NT2/D1 (cell line): ENCODE data around the gene RHOF.

Source experiments
- DNase-seq: peaks from one replicate; pipeline ENCODE4 v3.0.0-alpha.2; 2011; ENCODE audit warnings: low read depth, low spot score
- H3K27me3 ChIP-seq: 2 replicates; pipeline ENCODE4 v1.6.0; 2011; ENCODE audit warnings: mild to moderate bottlenecking; ENCODE audit not compliant: insufficient read length, insufficient read depth
- H3K36me3 ChIP-seq: 2 replicates; pipeline ENCODE4 v1.6.1; 2011; ENCODE audit warnings: mild to moderate bottlenecking, low read length, mixed read lengths; ENCODE audit not compliant: insufficient read depth, insufficient read length
- H3K4me1 ChIP-seq: 2 replicates; pipeline ENCODE4 v1.5.1; 2011; ENCODE audit not compliant: insufficient read depth, insufficient read length
- H3K4me3 ChIP-seq: 2 replicates; pipeline ENCODE4 v1.5.1; 2011; ENCODE audit warnings: low read depth; ENCODE audit not compliant: insufficient read length
- H3K9ac ChIP-seq: 2 replicates; pipeline ENCODE4 v1.6.0; 2011; ENCODE audit warnings: low read depth; ENCODE audit not compliant: insufficient read length
- H3K9me3 ChIP-seq: 2 replicates; pipeline ENCODE4 v1.5.1; 2011; ENCODE audit warnings: mild to moderate bottlenecking, low read length; ENCODE audit not compliant: insufficient read depth
- SUZ12 ChIP-seq: IDR thresholded peaks from 2 replicates; pipeline ENCODE4 v1.6.1; 2011; ENCODE audit not compliant: insufficient read length, insufficient read depth; ENCODE audit errors: extremely low read depth
- YY1 ChIP-seq: IDR thresholded peaks from 2 replicates; pipeline ENCODE4 v1.6.1; 2011; ENCODE audit not compliant: insufficient read length, insufficient read depth
- ZNF274 ChIP-seq: IDR thresholded peaks from 2 replicates; pipeline ENCODE4 v1.6.1; 2011; ENCODE audit warnings: mild to moderate bottlenecking, low read depth, low read length

The RHOF gene

DNA sequence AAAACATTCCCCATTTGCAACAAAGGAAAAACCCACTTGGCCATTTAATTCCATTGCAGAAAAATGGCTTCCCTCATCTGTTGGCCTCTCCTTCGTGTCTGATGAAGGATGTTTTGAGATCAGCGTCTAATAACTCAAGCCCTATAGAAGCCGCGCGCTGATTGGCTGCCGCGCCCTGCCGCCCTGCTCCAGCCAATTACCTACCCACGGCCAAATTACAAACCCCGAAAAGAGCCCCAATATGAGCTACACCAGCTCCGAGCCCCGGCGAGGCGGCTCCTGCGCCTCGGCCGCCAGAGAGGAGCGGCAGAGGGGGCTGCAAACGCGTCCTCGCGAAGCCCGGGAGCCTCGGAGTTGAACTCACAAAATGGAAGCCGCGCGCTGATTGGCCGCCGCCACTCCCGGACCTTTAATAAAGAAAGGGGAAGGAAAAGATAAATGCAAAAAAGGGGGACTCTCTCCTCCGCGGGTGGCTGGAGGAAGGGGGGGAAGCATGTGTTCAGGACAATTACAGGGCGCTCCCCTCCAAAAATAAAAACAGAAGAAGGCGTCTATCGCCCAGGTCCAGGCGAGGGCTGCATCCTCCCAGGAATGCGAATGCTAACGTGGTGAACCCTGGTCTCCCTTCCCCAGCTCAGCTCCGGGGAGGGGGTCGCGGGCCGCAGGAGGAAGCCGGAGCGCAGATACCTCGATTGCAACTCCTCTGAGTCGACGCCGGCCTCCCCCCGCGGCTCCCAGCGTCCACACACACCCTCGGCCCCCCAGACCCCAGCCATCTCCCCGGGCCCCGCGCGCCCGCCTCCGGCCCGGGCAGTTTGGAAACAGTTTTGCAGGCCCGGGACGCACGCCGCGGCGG is 9.6 kb upstream of the RHOF start:
- Histone ChIP-seq H3K9me3 (no peaks in the 10 kb centered on the region), H3K4me1 (peaks cover 15% of the 10 kb centered on the region), H3K9ac (peak overlapping the region; percentile 98), H3K4me3 (peak overlapping the region; percentile 71), H3K36me3 (peaks cover 42% of the 10 kb centered on the region), H3K27me3 (no peaks in the 10 kb centered on the region)
- no peak for TF ChIP-seq SUZ12
- peak; percentile 62 for TF ChIP-seq YY1
- DNase-seq, result peak; percentile 81

GRCh38 chr12:121802485-121802842 is 9.0 kb upstream of the RHOF start:
- peaks cover 42% of the 10 kb centered on the region for H3K36me3 ChIP-seq
- peak overlapping the region; percentile 71 for H3K4me3 ChIP-seq
- H3K4me1 ChIP-seq, result peaks cover 21% of the 10 kb centered on the region
- no peaks in the 10 kb centered on the region for H3K27me3 ChIP-seq
- TF ChIP-seq SUZ12, result no peak
- TF ChIP-seq ZNF274, result no peak
- TF ChIP-seq YY1, result no peak
- no peaks in the 10 kb centered on the region for H3K9me3 ChIP-seq
- no peak for DNase-seq
- H3K9ac ChIP-seq, result peak overlapping the region; percentile 98

DNA sequence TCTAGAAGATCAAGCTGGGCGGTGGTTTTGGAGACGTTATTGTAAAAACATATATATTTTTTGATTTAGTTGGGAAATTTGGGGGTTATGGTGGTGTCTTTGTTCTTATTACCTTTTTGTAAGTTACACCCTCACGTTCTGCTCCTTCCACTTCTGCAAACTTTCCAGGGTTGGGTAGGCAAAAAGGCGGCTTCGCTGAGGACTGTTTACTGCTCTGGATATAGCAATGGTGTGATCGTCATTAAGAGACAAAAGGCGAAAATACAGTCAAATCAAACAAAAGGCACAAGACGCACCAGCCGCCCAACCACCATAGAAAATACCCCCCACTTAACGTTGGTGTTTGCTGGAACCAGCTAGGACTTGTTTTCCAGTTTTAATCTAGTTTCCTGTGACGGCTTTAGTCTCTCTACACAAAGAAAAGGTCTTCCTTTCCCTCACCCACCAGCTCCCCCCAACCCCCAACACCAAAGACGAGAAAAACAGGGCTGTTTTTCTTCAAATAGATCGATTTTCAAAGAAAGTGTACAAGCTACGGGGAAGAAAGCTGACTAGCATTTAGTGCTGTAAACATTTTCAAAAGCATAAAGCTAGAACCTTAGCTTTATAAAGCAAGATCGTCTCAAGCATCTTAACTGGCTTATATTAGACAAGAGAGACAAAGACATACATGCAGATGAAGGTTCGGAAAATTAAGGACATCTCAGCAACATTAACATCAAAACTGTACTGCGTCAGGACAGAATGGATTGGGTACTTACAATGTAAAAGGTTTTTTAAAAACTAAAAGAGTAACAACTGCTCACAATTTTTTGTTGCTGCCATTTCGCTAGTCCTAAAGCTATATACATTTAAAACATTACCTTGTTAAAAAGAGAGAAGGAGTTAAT is 8.4 kb upstream of the RHOF start:
- Histone ChIP-seq H3K4me3 (peak overlapping the region; percentile 71), H3K36me3 (peaks cover 42% of the 10 kb centered on the region), H3K4me1 (peaks cover 22% of the 10 kb centered on the region), H3K9me3 (no peaks in the 10 kb centered on the region), H3K27me3 (no peaks in the 10 kb centered on the region), H3K9ac (peak overlapping the region; percentile 98)
- TF ChIP-seq YY1 (no peak), ZNF274 (no peak), SUZ12 (no peak)
- DNase-seq, result no peak

GRCh38 chr12:121800694-121801594 is 7.5 kb upstream of the RHOF start:
- TF ChIP-seq YY1 (peak; percentile 57), ZNF274 (no peak)
- Histone ChIP-seq H3K4me3 (peak overlapping the region; percentile 71), H3K36me3 (peaks cover 40% of the 10 kb centered on the region), H3K27me3 (no peaks in the 10 kb centered on the region), H3K9ac (peak overlapping the region; percentile 98), H3K4me1 (peaks cover 21% of the 10 kb centered on the region), H3K9me3 (no peaks in the 10 kb centered on the region)
- no peak for DNase-seq

GRCh38 chr12:121799842-121800693 is 6.6 kb upstream of the RHOF start:
- DNase-seq, result no peak
- peaks cover 19% of the 10 kb centered on the region for H3K4me1 ChIP-seq

GRCh38 chr12:121799156-121799841 is 5.8 kb upstream of the RHOF start:
- DNase-seq, result no peak
- TF ChIP-seq SUZ12 (no peak), YY1 (no peak), ZNF274 (no peak)
- Histone ChIP-seq H3K9me3 (no peaks in the 10 kb centered on the region), H3K36me3 (peaks cover 47% of the 10 kb centered on the region), H3K9ac (peak overlapping the region; percentile 98), H3K27me3 (no peaks in the 10 kb centered on the region), H3K4me1 (peaks cover 23% of the 10 kb centered on the region), H3K4me3 (peak overlapping the region; percentile 64)

More at GRCh38 chr12:121799842-121800693, 6.6 kb upstream of the RHOF start:
- H3K9ac ChIP-seq, result peak overlapping the region; percentile 98
- no peaks in the 10 kb centered on the region for H3K9me3 ChIP-seq
- TF ChIP-seq ZNF274 (no peak), YY1 (no peak), SUZ12 (no peak)
- H3K27me3 ChIP-seq, result no peaks in the 10 kb centered on the region
- peaks cover 46% of the 10 kb centered on the region for H3K36me3 ChIP-seq
- peak overlapping the region; percentile 71 for H3K4me3 ChIP-seq
